GM04504 (cell line): Measurements from ENCODE around the gene LNP1.
"Not testable (repeated sequence)": the region's sequence is repeated elsewhere in the genome, so short reads cannot be mapped to it uniquely, and the experiment has no call there.

ENCODE experiments used
- DNase-seq: peaks from one replicate; pipeline ENCODE4 v3.0.0-alpha.2; 2012; ENCODE audit warnings: low read depth

The LNP1 gene

DNA sequence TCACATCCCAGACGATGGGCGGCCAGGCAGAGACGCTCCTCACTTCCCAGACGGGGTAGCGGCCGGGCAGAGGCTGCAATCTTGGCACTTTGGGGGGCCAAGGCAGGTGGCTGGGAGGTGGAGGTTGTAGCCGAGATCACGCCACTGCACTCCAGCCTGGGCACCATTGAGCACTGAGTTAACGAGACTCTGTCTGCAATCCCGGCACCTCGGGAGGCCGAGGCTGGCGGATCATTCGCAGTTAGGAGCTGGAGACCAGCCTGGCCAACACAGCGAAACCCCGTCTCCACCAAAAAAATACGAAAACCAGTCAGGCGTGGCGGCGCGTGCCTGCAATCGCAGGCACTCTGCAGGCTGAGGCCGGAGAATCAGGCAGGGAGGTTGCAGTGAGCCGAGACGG lies 77.2 kb downstream of the LNP1 start:
- not testable (repeated sequence) for DNase-seq

DNA sequence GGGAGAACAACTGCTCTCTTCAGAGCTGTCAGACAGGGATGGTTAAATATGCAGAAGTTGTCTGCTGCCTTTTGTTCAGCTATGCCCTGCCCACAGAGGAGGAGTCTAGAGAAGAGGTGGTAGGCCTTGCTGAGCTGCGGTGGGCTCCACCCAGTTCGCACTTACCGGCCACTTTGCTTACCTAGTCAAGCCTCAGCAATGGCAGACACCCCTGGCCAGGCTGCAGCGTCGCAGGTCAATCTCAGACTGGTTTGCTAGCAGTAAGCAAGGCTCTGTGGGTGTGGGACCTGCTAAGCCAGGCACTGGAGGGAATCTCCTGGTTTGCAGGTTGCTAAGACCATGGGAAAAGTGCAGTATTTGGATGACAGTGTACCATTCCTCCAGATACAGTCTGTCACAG lies 78.7 kb downstream of the LNP1 start:
- no peak for DNase-seq

DNA sequence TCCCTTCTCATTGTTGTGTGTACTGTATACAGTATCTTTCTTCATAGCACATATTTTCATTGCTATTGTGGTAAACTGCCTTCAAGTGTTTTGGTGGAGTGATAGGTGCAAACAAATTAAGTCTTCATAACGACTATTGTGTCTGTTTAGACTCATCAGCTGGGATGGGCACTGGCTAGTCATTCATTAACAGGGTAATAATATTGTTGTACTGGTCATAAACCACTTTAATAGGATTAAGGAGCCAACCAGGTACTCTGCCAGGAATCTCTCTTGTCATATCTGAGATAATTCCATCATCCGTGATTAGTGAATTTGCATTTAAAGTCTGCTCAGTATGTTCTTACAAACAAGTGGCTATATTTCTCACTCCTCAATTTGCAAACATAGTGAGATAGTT lies 80.8 kb downstream of the LNP1 start:
- DNase-seq = no peak

DNA sequence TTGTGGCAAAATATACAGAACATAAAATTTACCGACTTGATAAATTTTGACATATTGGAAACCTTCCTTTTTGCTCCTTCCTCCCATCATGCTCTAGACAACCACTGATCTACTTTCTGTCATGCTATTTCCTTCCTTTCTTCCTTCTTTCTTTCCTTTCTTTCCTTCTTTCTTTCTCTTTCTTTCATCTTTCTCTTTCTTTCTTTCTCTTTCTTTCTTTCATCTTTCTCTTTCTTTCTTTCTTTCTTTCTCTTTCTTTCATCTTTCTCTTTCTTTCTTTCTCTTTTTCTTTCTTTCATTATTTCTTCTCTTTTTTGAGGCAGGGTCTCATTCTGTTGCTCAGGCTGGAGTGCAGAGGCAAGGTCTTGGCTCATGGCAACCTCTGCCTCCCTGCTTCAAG lies 82.2 kb downstream of the LNP1 start:
- no peak for DNase-seq

DNA sequence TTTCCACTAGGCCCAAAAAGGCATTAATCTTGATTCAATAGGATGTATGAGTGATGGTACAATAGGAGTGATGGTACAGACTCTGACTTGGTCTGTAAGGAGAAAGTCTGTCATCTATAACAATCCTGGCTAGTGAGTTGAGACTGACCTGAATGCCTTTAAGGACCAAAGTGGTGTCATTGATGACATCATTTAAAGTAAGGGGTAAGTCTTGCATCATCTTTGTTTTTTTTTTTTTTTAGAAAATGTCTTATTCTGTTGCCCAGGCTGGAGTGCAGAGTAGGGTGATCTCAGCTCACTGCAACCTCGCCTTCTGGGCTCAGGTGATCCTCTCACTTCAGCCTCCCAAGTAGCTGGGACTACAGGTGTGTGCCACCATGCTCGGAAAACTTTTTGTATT lies 85.5 kb downstream of the LNP1 start:
- DNase-seq = no peak

DNA sequence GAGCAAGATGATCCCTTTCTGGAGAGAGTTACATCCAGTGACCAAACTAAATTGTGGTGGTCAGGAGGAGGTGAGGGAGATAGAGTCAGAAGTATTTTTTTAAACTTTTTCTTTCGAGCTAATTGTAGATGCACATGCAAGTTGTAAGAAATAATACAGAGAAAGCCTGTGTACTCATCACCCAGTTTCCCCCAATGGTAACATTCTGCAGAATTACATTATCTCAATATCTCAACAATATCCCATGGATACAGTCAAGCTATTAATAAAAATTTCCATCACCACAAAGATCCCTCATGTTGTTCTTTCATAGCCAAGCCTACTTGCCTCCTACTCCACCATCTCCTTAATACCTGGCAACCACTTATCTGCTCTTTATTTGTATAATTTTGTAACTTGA lies 87.8 kb downstream of the LNP1 start:
- DNase-seq = no peak

DNA sequence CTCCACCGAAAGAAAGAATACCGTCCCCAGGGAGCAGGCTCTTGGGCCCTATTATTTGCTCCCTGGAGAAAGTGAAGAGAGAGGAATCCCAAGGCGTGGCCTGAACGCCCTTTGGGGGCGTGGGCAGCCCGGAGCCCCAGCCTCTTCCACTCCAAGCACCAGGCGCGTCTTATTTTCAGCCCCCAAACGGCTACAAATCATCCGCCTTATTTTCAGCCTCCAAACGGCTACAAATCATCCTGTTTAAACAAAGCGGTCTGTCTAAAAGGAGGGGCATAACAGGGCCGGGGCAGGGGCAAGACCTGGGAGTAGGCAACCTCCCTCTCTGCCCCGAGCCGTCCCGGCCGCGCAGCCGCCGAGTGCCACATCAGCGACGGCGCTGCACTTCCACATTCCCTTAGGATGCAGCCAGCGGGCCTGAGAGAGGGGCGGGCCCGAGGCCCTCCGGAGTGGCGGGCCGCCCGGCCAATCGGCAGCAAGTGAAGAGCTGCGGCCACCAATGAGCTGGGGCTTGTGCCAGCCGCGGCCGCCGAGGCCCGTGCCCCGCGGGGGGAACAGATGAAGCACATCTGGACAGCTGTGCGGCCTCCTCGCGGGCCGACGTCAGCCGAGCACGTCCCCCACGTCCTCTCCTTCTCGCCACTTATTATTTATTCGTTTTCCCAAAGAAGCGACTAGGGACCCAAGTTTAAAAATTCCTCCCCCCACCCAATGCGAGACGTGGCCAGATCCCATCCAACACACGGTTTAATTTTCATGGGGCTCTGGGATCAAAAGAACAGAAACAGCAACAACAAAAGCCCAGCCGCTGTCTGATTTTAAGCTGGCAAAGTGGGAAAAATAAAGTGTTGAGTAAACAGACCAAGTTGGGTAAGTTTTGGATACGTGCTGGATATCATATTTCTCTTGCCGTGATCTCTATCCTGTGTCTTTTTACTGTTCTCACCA lies 91.0 kb downstream of the LNP1 start, which contains the start of gene TMEM45A:
TSS of gene TMEM45A (plus strand) at position 561 of the 948 bp plus-strand sequence. CDS start 62,593 bp downstream, outside the sequence.
- DNase-seq = peak; percentile 91

DNA sequence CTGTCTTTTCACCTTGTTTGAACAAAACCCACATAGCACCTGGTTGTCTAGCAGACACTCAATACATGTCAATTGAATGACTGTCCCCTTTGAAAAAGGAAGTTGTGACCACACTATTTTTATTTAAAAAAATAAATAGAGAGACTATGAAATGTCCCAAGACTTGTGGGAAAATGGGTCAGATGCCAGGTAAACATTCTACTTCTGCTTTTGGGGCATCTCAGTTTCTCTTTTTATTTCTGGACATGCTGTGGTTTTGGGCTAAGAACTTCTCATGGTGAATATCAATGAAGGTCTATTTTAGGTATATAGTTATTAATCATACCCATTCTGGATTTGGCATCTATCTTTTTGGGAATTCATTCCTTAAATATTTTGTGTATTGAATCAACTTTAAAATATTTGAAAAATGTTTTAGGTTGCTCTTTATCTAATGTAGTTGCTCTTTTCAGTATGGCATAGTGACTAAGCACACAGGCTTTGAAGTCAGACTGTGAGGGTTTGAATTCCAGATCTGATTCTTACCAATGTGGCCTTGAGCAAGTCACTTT lies 95.4 kb downstream of the LNP1 start:
- DNase-seq = no peak

DNA sequence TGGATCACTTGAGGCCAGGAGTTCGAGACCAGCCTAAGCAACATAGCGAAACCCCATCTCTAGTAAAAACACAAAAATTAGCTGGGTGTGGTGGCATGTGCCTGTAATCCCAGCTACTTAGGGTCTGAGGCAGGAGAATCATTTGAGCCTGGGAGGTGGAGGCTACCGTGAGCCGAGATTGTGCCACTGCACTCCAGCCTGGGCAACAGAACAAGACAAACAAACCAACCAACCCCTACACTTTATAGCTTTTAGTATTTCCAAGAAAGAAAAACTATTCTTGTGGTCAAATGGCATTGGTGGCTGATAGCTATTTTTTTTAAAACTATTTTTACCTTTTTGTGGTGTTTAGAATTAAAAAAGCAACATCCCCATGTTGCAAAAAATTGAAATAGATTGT lies 98.3 kb downstream of the LNP1 start:
- no peak for DNase-seq

DNA sequence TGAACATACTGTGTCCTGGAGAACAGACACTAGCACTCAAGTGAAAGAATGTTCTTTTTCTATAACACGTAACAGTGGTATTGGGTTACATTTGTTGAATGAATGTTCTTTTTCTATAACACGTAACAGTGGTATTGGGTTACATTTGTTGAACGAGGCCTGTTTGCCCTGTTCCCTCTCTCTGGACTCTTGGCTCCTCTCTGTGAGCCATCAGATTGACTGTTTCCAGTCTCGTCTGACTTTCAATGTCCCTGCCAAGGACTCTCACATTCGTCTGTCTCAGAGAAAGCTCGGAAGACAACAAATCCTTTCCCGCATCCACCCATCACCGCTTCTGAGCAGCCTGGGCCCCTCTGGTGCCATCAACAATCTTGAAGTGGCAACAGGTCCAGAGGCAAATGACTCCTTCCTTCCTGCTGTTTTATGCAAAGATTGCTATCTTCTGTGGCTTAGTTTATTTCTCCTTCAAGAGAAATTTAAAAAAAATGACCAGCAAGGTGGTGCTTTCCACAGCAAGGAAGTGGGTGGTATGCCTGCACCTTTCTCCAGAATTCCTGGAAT lies 99.1 kb downstream of the LNP1 start:
- no peak for DNase-seq

DNA sequence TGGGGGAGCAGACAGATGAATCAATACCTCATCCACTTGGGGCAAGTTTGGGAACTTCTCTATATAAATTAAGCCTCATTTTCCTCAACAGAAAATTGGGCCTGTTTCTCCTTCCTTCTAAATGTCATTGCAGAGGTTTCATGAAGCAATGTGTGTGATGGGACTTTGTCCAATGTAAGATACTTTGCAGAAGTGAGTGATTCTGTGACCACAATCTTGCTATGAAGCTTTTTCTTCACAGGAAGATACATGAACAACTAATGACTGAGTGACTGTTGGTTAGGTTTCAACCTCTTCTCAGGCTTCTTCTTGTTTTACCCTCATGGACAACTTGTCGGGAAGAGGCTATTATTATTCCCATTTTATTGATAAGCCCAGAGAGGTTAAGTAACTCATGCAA lies 102.1 kb downstream of the LNP1 start:
- DNase-seq = no peak
